C1 segment of cervical spinal cord (tissue), 14 donors: ENCODE results near the gene RAD50.
A peak's percentile ranks its signal among the peaks of the same experiment; 100 is the strongest.
"Not testable (repeated sequence)": the region's sequence is repeated elsewhere in the genome, so short reads cannot be mapped to it uniquely, and the experiment has no call there.

ENCODE experiments used
- DNase-seq, 14 donors: peaks; one replicate each; lab custom pipeline; 2025; lab: John Stamatoyannopoulos, UW

The RAD50 gene

DNA sequence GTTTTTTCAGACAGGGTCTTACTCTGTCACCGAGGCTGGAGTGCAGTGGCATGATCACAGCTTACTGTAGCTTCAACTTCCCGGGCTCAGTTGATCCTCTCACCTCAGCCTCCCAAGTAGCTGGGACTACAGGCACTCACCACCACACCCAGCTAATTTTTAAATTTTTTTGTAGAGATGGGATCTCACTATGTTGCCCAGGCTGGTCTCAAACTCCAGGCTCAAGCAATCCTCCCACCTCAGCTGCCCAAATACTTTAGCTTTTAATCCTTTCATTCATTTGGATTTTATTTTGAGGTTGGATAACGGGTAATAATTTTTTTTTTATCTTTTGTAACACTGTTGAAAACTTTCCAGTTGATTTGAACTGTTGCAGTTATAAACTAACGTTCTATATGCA lies 76.8 kb downstream of the RAD50 start:
- DNase-seq, result not testable (repeated sequence)

DNA sequence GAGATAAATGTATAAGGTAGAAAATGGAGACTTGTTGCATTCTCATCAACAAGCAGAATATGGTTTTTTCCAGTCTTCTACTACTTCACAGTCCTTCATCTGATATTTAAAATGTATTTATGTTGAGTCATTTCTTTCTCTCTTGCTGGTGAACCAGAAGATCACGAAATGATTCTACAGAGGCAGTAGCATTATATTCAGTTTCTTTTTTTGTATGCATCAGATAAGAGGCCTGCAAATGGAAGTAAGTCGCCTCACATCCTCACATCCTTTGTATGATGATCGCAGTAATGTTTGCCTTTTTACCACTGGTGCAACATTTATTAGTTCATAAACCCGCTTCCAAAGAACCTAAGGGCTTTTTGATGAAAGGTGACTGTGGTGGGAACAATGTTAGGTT lies 79.1 kb downstream of the RAD50 start:
- no peak for DNase-seq

DNA sequence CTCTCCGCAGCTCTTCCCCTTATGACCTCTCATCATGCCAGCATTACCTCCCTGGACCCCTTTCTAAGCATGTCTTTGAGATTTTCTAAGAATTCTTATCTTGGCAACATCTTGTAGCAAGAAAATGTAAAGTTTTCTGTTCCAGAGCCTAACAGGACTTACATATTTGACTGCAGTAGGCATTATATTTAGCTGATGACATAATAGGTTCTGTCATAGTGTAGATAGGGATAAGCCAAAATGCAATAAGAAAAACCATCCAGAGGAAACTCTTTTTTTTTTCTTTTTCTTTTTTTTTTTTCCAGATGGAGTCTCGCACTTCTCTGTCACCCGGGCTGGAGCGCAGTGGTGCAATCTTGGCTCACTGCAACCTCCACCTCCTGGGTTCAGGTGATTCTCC lies 80.5 kb downstream of the RAD50 start:
- DNase-seq, result no peak

DNA sequence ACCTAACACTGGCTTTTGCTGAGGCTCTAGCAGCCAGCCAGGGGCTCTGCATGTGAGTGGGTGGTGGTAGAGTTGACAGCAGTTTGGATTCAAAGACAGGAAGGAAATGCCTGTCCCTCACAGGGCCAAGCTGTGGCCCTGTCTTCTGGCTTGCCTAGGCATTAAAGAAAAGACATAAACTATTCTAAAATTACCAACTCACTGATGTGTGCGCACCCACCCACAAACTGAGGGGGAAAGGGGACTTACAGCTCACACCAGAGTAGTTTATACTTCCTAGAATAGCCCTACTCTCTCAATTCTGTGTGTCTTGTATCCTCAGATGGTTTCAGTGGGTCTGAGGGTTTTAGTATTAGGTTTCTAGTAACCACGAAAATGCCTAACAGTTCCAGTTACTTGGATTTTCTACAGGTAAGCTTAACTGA lies 82.9 kb downstream of the RAD50 start:
- DNase-seq, result no peak

DNA sequence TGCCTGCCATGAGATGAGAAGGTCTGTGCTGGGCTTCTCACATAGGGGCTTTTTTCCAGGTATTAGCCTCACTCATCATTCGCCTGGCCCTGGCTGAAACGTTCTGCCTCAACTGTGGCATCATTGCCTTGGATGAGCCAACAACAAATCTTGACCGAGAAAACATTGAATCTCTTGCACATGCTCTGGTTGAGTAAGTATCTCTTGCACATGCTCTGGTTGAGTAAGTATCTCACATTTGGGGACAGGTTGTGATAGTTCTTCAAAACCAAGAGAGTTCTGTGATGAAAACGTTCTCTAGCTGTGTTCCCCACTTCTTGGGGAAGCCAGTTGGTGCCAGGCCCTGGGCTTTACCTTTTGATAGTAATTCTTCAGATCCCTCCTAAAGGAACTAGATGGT lies 83.8 kb downstream of the RAD50 start:
- no peak for DNase-seq

DNA sequence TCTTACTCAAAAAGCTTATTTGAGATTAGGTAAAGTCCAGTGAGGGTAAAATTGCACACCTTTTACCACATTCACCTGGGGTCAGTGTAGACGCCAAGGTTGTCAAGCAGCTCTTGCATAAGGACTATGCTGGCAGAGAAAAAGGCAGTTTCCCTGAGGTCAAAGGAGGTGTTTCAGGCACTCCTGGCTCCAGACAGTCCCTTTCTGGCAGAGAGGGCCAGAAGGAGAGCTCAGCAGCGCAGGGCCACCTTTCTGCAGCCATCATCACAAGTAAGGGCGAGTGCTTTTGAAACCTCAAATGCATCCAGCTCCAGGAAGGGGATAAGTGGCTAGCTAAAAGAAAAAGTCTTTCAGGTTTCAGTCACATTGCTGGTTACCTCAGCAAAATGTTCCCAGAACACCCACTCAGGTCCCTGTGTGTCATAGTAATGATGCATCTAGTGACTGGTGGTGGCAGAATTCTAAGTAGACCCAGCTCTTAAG lies 84.5 kb downstream of the RAD50 start:
- DNase-seq, result no peak

DNA sequence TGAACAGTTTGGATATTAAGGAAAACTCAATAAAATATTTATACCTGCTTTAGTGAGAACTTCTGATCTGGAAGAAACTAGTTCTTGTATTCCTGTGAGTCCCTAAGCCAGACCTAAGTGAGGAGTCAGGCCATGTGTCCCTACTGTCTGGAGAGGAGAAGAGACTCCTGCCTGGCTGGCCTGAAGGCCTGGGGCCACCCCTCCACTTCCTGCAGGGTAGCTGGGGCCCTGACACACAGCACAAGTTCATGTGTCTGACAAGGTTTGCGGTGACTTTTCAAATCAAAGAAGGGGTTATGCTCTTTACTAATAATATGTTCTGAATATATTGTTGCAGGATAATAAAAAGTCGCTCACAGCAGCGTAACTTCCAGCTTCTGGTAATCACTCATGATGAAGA lies 85.1 kb downstream of the RAD50 start:
- no peak for DNase-seq

DNA sequence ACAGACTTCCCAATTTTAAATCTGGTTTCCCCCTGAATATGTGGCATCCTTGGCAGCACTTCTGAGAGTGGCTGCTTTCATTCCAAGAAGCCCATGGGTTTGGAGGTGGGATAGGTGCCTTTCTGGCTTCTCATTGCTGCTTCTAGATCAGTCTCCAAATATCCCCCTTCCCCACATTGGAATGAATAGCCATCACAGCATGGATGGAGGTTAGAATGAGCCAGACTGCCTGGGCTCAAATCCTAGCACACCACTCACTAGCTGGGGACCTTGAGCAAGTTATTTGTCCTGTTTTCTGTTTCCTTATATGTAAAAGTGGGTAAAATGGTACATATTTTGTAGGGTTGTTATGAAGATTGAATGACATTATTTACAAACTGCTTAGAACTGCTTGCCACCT lies 87.4 kb downstream of the RAD50 start:
- DNase-seq, result no peak

DNA sequence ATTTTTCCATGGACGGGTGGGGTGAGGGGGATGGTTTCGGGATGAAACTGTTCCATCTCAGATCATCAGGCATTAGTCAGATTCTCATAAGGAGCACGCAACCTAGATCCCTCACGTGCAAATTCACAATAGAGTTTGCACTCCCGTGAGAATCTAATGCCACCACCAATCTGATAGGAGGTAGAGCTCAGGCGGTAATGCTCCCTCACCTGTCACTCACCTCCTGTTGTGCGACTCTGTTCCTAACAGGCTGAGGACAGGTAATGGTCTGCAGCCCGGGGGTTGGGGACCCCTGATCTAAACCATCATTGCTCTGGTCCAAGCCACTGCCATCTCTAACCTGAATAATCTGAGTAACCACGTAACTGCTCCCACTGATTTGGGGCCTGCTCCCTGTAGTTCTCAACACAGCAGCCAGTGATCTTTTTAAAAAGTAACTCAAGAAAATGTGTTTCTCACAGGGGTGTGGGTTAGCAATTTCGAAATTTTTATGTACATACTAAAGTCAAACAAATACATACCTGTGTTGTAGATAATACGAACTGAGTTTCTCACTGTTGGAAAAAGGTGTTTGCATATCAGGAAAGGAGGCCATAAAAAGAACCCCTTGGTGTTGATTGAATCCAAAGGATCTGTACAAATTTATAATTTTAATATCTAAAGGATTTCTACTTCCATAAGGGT lies 89.9 kb downstream of the RAD50 start:
- no peak for DNase-seq

DNA sequence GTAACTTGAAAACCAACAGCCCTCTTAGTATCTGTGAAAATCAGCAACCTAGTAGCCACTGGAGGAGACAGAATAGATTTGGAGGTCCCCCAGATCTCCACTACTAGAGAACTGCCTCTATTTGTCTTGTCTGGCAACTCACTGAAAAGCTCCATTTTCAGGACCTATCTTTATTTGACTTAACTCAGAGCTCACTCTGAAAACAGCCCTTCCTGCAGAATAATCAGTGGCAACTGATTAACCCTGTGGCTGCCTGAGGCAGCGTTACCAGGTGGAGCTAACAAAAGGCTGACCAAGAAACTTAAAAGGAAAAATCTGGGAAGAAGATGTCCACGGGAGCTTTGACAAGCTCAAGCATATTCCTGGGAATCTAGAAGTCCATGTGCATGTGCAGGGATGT lies 90.7 kb downstream of the RAD50 start:
- DNase-seq, result no peak

DNA sequence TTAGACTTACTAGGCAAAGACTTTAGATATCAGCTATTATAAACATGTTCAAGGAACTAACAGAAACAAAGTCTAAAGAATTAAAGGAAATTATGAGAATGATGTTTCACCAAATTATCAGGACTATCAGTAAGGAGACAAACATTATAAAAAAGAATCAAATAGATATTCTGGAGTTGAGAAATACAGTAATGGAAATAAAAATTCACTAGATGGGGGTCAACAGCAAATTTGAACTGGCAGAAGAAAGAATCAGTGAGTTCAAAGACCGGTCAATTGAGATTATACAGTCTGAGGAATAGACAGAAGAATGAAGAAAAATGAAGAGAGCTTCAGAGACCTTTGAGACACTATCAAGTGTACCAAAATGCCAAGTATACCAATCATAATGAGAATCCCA lies 91.6 kb downstream of the RAD50 start:
- DNase-seq, result no peak

DNA sequence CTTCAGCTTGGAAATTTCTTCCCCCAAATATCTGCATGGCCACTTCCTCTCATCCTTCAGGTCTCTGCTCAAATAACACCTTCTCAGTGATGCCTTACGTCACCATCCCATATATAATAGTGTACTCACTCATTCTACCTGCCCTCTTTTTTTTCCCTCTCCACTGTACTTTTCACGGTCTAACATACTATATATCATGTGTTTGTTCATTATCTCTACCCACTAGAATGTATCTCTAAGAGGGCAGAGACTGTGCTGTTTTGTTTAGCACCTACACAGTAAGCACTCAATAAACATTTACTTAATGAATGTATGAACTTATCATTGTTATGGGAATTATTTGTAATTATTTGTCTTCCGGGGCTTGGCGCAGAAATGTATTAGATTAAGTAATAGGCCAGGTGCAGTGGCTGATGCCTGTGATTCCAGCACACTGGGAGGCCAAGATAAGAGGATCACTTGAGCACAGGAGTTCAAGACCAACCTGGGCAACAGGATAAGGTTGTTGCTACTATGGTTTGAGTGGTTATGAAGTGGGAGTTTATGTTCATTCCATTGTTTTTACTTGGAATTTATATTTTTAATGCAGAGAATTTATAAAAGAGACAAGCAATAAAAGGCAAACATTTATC lies 95.2 kb downstream of the RAD50 start:
- no peak for DNase-seq

DNA sequence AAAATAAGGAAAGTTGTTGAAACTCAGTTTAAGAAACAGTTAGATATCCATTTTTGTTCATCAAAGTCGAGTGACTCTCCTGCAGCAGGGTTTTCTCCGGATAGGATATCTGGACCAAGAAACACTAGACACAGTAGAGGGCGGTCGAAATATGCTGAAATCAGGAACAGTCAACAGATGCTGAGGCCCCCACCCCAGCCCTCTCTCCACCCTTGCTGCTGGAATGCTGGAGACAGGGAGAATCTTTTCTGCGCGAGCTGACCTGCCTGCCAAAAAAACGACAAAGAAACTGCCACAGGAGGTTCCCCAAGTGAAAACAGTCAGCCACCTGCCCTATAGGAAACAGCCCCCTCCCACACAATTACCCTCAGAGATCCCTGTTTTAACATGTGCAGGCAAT lies 96.9 kb downstream of the RAD50 start:
- no peak for DNase-seq

DNA sequence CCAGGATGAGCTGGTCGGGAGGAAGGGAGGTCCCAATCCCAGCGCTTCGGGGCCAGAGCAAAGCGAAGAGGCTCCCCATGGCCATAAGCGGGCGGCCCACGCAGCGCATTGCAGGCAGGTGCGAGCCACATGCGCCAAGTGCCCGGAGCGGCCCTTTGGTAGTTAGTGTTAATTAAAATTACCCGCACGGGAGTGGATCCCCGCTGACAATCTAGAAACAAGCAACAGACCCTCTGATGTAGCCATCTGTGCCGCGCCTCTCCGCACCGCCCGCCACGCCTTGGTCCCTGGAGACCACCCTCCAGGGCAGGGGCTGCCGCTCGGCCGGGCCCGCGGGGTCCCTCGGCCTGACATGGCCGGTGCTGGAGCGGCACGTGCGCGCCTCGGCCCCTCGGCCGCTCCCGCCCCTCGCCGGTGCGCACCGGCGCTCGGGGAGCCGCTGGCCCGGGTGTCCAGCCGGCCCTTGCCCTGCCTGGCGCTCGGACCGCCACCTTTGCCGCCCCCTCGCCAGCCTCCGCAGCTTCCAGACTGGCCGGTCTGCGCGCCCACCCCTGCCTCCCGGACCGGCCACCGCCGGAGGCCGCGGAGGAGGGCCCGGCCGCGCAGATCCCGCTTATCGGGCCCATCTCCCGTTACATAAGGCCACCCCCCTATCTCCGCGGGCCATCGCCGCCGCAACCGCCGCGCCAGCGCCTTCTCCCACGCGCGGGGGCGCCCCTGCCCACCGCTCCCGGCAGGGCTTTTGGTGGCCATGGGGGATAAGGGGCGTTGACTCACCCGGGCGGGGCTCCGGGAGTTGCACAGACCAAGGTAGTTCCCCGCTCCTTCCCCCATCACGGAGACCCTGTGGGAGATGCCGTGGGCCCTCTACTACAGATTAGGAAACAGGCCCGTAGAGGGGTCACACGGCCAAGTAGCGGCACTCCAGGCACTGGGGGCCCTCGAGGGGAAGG lies 99.3 kb downstream of the RAD50 start:
- DNase-seq, result peak in 4 of 14 donors; percentile 13 to 31 (median 26)

DNA sequence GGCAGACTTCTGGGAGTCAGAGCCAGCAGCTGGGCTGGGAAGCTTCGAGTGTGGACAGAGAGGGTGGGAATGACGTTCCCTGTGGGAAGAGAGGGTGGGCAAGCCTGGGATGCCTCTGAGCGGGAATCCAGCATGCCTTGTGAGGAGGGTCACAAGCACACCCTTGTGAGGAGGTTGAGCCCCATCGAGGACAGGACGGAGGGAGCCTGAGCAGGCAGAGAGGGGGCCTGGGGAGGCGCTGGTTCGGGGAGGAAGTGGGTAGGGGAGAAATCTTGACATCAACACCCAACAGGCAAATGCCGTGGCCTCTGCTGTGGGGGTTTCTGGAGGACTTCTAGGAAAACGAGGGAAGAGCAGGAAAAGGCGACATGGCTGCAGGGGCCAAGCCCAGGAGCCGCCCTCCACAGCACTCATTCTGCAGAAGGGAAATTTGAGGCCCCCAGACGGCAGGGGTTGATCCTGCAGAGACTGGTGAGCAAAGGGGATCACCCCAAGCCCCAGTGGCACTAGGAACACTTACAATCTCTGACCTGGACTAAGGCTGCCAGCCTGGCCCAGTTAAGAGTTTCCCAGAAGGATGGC lies 100.1 kb downstream of the RAD50 start:
- no peak for DNase-seq

DNA sequence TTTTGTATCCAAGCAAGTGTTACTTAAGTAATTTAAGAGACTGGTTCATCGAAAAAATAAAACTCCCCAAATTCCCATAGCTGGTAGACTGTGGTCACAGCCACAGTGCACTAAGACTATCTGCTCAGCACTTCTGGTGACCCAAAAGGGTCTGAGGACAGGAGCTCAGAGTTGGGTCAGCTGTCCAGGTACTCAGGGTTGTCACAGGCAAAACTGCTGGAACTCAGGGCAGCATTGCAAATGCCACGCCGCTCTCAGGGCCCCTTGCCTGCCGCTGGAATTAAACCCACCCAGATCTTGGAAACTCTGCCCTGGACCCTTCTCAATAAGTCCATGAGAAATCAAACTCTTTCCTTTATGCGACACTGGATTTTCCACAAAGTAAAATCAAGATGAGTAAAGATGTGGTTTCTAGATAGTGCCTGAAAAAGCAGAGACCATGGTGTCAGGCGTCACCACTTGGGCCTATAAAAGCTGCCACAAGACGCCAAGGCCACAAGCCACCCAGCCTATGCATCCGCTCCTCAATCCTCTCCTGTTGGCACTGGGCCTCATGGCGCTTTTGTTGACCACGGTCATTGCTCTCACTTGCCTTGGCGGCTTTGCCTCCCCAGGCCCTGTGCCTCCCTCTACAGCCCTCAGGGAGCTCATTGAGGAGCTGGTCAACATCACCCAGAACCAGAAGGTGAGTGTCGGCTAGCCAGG lies 101.1 kb downstream of the RAD50 start, which contains the start of gene IL13:
TSS of gene IL13 (plus strand) at position 498 of the 705 bp plus-strand sequence. CDS start at position 512, 14 bp downstream.
- no peak for DNase-seq

DNA sequence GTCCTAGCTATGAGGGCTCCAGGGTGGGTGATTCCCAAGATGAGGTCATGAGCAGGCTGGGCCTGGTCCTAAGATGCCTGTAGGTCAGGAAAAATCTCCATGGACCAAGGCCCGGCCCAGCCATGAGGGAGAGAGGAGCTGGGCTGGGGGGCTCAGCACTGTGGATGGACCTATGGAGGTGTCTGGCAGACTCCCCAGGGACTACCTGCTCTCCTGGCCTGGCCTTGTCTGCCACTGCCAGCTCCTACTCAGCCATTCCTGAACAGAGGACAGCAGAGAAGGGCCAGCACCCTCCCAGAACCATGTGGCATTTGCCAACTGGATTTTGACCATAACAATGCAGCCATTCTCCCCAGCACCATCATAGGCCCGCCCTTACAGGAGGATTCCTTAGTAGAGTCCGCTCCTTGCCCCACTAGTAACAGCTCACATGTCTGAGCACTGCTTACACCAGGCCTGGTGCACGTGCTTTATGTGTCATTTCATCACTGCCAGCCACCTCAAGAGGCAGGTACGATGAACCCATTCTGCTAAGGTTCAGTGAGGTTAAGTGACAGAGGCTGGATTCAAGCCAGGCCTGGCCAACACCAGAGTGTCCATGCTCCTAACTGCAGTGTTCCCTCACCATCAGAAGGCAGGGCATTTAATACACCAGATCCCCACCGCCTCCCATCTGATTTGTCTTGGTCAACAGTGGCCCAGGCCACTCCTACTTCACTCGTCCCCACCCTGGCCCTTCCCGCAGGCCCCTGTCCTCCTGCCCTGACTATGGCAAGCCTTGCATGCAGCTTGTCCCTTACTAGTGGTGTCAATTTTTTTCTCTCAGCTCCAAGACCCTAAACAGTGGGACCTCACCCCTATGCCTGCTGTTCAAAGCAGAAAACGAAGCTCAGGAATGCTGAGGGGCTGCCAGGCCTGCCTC lies 101.9 kb downstream of the RAD50 start:
- DNase-seq, result no peak

DNA sequence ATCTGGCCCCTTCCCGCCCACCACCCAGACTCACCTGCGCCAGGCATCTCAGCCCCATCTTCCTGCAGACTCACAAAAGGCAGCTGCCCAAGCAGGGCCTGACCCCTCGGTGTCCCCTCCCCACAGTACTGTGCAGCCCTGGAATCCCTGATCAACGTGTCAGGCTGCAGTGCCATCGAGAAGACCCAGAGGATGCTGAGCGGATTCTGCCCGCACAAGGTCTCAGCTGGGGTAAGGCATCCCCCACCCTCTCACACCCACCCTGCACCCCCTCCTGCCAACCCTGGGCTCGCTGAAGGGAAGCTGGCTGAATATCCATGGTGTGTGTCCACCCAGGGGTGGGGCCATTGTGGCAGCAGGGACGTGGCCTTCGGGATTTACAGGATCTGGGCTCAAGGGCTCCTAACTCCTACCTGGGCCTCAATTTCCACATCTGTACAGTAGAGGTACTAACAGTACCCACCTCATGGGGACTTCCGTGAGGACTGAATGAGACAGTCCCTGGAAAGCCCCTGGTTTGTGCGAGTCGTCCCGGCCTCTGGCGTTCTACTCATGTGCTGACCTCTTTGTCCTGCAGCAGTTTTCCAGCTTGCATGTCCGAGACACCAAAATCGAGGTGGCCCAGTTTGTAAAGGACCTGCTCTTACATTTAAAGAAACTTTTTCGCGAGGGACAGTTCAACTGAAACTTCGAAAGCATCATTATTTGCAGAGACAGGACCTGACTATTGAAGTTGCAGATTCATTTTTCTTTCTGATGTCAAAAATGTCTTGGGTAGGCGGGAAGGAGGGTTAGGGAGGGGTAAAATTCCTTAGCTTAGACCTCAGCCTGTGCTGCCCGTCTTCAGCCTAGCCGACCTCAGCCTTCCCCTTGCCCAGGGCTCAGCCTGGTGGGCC lies 103.1 kb downstream of the RAD50 start:
- DNase-seq, result no peak
